ENCODE results near the gene LRRC40.

DNA sequence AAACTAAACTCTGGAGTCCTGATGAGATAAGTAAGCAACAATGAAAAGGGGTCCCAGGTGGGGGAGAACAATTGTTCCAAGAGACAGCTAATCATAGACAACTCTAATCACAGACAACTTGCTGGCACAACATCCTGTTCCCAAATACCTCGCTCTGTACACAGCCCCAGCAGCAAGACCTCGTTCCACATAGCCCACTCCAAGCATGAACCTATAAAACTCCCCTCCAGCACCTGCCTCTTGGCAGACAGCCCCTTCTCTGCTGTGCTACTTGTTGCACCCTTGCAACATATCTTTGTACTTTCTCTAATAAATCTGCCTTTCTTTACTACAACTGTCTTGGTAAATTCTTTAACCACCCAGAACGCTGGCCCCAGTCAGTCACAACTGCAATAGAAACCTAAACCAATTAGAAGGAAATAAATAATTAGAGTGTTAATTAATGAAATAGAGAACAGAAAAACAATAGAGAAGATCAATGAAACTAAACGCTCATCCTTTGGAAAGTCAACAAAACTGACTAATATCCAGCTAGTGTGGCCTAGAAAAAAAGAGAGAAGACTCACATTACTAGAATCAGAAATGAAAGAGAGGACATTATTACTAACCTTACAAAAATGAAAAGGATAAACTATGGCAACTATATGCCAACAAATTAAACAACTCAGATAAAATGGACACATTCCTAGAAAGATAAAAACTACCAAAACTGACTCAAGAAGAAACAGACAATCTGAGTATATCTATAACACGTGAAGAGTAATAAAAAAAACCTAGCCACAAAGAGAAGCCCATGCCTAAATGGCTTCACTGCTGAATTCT, 36.1 kb downstream of the LRRC40 start:
- TF ChIP-seq, protein P1, sequence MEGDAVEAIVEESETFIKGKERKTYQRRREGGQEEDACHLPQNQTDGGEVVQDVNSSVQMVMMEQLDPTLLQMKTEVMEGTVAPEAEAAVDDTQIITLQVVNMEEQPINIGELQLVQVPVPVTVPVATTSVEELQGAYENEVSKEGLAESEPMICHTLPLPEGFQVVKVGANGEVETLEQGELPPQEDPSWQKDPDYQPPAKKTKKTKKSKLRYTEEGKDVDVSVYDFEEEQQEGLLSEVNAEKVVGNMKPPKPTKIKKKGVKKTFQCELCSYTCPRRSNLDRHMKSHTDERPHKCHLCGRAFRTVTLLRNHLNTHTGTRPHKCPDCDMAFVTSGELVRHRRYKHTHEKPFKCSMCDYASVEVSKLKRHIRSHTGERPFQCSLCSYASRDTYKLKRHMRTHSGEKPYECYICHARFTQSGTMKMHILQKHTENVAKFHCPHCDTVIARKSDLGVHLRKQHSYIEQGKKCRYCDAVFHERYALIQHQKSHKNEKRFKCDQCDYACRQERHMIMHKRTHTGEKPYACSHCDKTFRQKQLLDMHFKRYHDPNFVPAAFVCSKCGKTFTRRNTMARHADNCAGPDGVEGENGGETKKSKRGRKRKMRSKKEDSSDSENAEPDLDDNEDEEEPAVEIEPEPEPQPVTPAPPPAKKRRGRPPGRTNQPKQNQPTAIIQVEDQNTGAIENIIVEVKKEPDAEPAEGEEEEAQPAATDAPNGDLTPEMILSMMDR (IDR thresholded peaks at IDR 0.05) = no peak
- TF ChIP-seq, protein P2, sequence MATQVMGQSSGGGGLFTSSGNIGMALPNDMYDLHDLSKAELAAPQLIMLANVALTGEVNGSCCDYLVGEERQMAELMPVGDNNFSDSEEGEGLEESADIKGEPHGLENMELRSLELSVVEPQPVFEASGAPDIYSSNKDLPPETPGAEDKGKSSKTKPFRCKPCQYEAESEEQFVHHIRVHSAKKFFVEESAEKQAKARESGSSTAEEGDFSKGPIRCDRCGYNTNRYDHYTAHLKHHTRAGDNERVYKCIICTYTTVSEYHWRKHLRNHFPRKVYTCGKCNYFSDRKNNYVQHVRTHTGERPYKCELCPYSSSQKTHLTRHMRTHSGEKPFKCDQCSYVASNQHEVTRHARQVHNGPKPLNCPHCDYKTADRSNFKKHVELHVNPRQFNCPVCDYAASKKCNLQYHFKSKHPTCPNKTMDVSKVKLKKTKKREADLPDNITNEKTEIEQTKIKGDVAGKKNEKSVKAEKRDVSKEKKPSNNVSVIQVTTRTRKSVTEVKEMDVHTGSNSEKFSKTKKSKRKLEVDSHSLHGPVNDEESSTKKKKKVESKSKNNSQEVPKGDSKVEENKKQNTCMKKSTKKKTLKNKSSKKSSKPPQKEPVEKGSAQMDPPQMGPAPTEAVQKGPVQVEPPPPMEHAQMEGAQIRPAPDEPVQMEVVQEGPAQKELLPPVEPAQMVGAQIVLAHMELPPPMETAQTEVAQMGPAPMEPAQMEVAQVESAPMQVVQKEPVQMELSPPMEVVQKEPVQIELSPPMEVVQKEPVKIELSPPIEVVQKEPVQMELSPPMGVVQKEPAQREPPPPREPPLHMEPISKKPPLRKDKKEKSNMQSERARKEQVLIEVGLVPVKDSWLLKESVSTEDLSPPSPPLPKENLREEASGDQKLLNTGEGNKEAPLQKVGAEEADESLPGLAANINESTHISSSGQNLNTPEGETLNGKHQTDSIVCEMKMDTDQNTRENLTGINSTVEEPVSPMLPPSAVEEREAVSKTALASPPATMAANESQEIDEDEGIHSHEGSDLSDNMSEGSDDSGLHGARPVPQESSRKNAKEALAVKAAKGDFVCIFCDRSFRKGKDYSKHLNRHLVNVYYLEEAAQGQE (IDR thresholded peaks at IDR 0.05; ENCODE audit: insufficient read depth in 1 of 2, low read depth in 2 of 2, low read length in 1 of 2) = no peak
- TF ChIP-seq POLR2AphosphoS5 (IDR thresholded peaks at IDR 0.05; ENCODE audit: low read depth, low read length) = no peak

Measured in Panc1 (cell line).